ENCODE measurements around the gene IKZF3. TPM values are rescaled to one million over a fixed set of nuclear protein-coding genes. Genes with fewer than 3 reads are reported as not detected.

IKZF3 gene
- total RNA-seq, 1 experiment from 2014 or later = 0.81 TPM

DNA sequence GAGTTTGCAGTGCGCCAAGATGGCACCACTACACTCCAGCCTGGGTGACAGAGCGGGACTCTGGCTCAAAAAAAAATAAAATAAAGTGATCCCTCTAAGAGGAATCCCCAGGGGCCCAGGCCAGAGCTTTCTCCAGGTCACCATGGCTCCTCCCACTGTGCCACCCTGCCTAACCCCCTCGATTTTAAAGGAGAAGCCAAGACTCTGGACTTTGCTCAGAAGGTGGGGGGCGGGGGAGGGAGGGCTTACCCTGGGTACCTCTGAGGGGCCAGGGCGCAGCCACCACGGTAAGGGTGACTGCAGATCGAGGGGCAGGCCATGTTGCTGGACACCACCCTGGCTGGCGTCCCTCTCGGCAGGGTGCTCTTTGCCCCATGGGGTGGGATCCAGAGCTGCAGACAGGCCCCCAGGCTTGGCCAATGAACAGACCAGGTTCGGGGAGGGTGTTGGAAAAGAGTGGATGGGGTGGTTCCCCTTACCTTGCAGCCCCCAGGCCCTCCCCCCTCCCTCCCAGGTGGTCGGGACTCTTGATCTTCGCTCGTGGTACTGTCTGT lies 126.8 kb downstream of the IKZF3 start (continued):
- TF ChIP-seq, protein P1, sequence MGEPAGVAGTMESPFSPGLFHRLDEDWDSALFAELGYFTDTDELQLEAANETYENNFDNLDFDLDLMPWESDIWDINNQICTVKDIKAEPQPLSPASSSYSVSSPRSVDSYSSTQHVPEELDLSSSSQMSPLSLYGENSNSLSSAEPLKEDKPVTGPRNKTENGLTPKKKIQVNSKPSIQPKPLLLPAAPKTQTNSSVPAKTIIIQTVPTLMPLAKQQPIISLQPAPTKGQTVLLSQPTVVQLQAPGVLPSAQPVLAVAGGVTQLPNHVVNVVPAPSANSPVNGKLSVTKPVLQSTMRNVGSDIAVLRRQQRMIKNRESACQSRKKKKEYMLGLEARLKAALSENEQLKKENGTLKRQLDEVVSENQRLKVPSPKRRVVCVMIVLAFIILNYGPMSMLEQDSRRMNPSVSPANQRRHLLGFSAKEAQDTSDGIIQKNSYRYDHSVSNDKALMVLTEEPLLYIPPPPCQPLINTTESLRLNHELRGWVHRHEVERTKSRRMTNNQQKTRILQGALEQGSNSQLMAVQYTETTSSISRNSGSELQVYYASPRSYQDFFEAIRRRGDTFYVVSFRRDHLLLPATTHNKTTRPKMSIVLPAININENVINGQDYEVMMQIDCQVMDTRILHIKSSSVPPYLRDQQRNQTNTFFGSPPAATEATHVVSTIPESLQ (CRISPR knock-in tag; IDR thresholded peaks at IDR 0.05) = no peak
- TF ChIP-seq SOX15 (CRISPR knock-in tag; IDR thresholded peaks at IDR 0.05) (no peak), TP53 (CRISPR knock-in tag; IDR thresholded peaks at IDR 0.05) (no peak), ZNF396 (CRISPR knock-in tag; IDR thresholded peaks at IDR 0.05; ENCODE audit: borderline replicate concordance) (no peak), FOXJ3 (CRISPR knock-in tag; IDR thresholded peaks at IDR 0.05; ENCODE audit: borderline replicate concordance) (no peak), EMX1 (CRISPR knock-in tag; IDR thresholded peaks at IDR 0.05) (no peak)
- TF ChIP-seq, protein P2, sequence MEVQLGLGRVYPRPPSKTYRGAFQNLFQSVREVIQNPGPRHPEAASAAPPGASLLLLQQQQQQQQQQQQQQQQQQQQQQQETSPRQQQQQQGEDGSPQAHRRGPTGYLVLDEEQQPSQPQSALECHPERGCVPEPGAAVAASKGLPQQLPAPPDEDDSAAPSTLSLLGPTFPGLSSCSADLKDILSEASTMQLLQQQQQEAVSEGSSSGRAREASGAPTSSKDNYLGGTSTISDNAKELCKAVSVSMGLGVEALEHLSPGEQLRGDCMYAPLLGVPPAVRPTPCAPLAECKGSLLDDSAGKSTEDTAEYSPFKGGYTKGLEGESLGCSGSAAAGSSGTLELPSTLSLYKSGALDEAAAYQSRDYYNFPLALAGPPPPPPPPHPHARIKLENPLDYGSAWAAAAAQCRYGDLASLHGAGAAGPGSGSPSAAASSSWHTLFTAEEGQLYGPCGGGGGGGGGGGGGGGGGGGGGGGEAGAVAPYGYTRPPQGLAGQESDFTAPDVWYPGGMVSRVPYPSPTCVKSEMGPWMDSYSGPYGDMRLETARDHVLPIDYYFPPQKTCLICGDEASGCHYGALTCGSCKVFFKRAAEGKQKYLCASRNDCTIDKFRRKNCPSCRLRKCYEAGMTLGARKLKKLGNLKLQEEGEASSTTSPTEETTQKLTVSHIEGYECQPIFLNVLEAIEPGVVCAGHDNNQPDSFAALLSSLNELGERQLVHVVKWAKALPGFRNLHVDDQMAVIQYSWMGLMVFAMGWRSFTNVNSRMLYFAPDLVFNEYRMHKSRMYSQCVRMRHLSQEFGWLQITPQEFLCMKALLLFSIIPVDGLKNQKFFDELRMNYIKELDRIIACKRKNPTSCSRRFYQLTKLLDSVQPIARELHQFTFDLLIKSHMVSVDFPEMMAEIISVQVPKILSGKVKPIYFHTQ (CRISPR knock-in tag; IDR thresholded peaks at IDR 0.05) = no peak
- TF ChIP-seq, protein P3, sequence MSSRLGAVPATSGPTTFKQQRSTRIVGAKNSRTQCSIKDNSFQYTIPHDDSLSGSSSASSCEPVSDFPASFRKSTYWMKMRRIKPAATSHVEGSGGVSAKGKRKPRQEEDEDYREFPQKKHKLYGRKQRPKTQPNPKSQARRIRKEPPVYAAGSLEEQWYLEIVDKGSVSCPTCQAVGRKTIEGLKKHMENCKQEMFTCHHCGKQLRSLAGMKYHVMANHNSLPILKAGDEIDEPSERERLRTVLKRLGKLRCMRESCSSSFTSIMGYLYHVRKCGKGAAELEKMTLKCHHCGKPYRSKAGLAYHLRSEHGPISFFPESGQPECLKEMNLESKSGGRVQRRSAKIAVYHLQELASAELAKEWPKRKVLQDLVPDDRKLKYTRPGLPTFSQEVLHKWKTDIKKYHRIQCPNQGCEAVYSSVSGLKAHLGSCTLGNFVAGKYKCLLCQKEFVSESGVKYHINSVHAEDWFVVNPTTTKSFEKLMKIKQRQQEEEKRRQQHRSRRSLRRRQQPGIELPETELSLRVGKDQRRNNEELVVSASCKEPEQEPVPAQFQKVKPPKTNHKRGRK (CRISPR knock-in tag; IDR thresholded peaks at IDR 0.05; ENCODE audit: borderline replicate concordance) = no peak

DNA sequence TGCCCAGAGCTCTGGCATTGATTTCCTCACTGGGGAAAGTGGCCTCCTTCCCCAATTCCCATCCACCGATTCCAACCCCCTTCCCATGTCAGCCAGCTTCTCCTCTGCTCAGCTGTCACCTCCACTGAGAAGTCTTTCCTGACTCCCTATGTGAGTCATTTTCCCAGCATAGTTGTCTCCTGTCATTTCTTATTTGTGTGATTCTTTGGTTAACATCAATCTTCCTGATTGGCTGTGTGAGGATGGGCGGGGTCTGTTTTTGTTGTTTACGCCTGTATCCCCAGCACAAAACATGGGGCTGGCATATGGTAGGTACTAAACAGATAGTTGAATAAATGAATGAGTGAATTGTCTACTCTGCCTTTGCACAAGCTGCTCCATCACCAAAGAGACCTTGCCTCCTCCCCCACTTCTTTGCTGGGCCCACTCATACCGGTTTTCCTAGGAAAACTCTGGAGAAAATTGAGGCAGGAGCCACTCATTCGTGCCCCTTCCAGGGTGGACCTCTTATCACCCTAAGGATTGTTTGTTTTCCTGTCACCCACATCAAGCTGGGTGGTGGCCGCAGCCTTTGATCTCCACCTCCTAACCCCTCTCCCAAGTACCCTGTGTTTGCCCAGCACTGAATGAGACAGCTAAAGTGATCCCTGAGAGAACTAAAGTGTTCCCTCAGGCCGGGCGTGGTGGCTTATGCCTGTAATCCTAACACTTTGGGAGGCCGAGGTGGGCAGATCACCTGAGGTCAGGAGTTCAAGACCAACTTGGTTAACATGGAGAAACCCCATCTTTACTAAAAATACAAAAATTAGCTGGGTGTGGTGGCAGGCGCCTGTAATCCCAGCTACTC lies 127.6 kb downstream of the IKZF3 start:
- no peaks in the 10 kb centered on the region for H3K9me3 Mint-ChIP-seq
- peaks cover 37% of the 10 kb centered on the region for H3K4me1 Mint-ChIP-seq
- POLR2A ChIA-PET = no interaction called here
- H3K27ac Mint-ChIP-seq = peak overlapping the region; percentile 36
- CTCF ChIA-PET = interaction anchor here (1.0 to 2.0 kb wide), 2 partner anchors 113 to 115 kb away, joined by 4 to 8 read pairs; no protein-coding TSS in a partner anchor
- peak overlapping the region; percentile 36 for H3K4me3 Mint-ChIP-seq
- DNase-seq (ENCODE audit: low spot score) (no peak), ATAC-seq (no peak)
- no peaks in the 10 kb centered on the region; the same call in 1 of the 2 replicates for H3K27me3 Mint-ChIP-seq (ENCODE audit: low read depth)
- H3K36me3 Mint-ChIP-seq = no peaks in the 10 kb centered on the region
- TF ChIP-seq ZNF263 (CRISPR knock-in tag; IDR thresholded peaks at IDR 0.05; ENCODE audit: low read depth) (no peak), EMX1 (CRISPR knock-in tag; IDR thresholded peaks at IDR 0.05) (no peak), ZNF423 (CRISPR knock-in tag; IDR thresholded peaks at IDR 0.05) (no peak), HMGA2 (CRISPR knock-in tag; IDR thresholded peaks at IDR 0.05) (no peak), ZBTB21 (CRISPR knock-in tag; IDR thresholded peaks at IDR 0.05; ENCODE audit: borderline replicate concordance) (no peak), RELA (CRISPR knock-in tag; IDR thresholded peaks at IDR 0.05; ENCODE audit: borderline replicate concordance) (no peak), TP53 (CRISPR knock-in tag; IDR thresholded peaks at IDR 0.05) (no peak)
- TF ChIP-seq, protein P4, sequence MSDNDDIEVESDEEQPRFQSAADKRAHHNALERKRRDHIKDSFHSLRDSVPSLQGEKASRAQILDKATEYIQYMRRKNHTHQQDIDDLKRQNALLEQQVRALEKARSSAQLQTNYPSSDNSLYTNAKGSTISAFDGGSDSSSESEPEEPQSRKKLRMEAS (CRISPR knock-in tag; IDR thresholded peaks at IDR 0.05) = no peak
- TF ChIP-seq, protein P5, sequence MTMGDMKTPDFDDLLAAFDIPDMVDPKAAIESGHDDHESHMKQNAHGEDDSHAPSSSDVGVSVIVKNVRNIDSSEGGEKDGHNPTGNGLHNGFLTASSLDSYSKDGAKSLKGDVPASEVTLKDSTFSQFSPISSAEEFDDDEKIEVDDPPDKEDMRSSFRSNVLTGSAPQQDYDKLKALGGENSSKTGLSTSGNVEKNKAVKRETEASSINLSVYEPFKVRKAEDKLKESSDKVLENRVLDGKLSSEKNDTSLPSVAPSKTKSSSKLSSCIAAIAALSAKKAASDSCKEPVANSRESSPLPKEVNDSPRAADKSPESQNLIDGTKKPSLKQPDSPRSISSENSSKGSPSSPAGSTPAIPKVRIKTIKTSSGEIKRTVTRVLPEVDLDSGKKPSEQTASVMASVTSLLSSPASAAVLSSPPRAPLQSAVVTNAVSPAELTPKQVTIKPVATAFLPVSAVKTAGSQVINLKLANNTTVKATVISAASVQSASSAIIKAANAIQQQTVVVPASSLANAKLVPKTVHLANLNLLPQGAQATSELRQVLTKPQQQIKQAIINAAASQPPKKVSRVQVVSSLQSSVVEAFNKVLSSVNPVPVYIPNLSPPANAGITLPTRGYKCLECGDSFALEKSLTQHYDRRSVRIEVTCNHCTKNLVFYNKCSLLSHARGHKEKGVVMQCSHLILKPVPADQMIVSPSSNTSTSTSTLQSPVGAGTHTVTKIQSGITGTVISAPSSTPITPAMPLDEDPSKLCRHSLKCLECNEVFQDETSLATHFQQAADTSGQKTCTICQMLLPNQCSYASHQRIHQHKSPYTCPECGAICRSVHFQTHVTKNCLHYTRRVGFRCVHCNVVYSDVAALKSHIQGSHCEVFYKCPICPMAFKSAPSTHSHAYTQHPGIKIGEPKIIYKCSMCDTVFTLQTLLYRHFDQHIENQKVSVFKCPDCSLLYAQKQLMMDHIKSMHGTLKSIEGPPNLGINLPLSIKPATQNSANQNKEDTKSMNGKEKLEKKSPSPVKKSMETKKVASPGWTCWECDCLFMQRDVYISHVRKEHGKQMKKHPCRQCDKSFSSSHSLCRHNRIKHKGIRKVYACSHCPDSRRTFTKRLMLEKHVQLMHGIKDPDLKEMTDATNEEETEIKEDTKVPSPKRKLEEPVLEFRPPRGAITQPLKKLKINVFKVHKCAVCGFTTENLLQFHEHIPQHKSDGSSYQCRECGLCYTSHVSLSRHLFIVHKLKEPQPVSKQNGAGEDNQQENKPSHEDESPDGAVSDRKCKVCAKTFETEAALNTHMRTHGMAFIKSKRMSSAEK (CRISPR knock-in tag; IDR thresholded peaks at IDR 0.05; ENCODE audit: borderline replicate concordance) = no peak
- TF ChIP-seq, protein P6, sequence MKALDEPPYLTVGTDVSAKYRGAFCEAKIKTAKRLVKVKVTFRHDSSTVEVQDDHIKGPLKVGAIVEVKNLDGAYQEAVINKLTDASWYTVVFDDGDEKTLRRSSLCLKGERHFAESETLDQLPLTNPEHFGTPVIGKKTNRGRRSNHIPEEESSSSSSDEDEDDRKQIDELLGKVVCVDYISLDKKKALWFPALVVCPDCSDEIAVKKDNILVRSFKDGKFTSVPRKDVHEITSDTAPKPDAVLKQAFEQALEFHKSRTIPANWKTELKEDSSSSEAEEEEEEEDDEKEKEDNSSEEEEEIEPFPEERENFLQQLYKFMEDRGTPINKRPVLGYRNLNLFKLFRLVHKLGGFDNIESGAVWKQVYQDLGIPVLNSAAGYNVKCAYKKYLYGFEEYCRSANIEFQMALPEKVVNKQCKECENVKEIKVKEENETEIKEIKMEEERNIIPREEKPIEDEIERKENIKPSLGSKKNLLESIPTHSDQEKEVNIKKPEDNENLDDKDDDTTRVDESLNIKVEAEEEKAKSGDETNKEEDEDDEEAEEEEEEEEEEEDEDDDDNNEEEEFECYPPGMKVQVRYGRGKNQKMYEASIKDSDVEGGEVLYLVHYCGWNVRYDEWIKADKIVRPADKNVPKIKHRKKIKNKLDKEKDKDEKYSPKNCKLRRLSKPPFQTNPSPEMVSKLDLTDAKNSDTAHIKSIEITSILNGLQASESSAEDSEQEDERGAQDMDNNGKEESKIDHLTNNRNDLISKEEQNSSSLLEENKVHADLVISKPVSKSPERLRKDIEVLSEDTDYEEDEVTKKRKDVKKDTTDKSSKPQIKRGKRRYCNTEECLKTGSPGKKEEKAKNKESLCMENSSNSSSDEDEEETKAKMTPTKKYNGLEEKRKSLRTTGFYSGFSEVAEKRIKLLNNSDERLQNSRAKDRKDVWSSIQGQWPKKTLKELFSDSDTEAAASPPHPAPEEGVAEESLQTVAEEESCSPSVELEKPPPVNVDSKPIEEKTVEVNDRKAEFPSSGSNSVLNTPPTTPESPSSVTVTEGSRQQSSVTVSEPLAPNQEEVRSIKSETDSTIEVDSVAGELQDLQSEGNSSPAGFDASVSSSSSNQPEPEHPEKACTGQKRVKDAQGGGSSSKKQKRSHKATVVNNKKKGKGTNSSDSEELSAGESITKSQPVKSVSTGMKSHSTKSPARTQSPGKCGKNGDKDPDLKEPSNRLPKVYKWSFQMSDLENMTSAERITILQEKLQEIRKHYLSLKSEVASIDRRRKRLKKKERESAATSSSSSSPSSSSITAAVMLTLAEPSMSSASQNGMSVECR (CRISPR knock-in tag; IDR thresholded peaks at IDR 0.05; ENCODE audit: borderline replicate concordance) = no peak
